ENCODE measurements around the gene ADGRG6.

GRCh38 chr6:142333431-142333830 is 31.6 kb downstream of the ADGRG6 start:
- TF ChIP-seq CTCF (IDR thresholded peaks at IDR 0.05 in 8 of 11, conservative IDR thresholded peaks at IDR 0.05 in 3 of 11) = no peak
- no peak for TF ChIP-seq POLR2A (IDR thresholded peaks at IDR 0.05)
- no peak for TF ChIP-seq POLR2AphosphoS5 (IDR thresholded peaks at IDR 0.05)
